ENCODE results near the gene PLXNA4. TPM values are rescaled to one million over a fixed set of nuclear protein-coding genes. Genes with fewer than 3 reads are reported as not detected.
A peak's percentile ranks its signal among the peaks of the same experiment; 100 is the strongest.

Gene PLXNA4
- total and polyA plus RNA-seq, 2 experiments from 2014 or later = 0.08 to 0.80 TPM

GRCh38 chr7:132078891-132079735 is 497.2 kb downstream of the PLXNA4 start:
- Histone ChIP-seq H3K36me3 (ENCODE audit: insufficient read depth) (no peaks in the 10 kb centered on the region), H3K4me1 (ENCODE audit: insufficient read depth) (no peaks in the 10 kb centered on the region; the same call in 1 of the 2 replicates), H3K4me2 (no peak overlapping the region), H3F3A (replicated peaks; ENCODE audit: low read depth) (no peaks in the 10 kb centered on the region), H4K20me1 (replicated peaks; ENCODE audit: insufficient read depth) (no peaks in the 10 kb centered on the region), H3K27ac (ENCODE audit: low read depth) (no peak overlapping the region), H3K4me3 (no peak overlapping the region), H3K79me2 (replicated peaks; ENCODE audit: insufficient read depth) (no peaks in the 10 kb centered on the region), H3K9me2 (ENCODE audit: insufficient read depth) (peaks cover 7% of the 10 kb centered on the region), H3K27me3 (ENCODE audit: insufficient read depth) (no peaks in the 10 kb centered on the region), H2AFZ (no peak overlapping the region)
- no peak overlapping the region for H3K4me3 Mint-ChIP-seq
- peak; percentile 11 for DNase-seq (ENCODE audit: low spot score)
- no peak for TF ChIP-seq NANOG (IDR thresholded peaks at IDR 0.05; ENCODE audit: borderline replicate concordance)
- TF ChIP-seq CTCF (conservative IDR thresholded peaks at IDR 0.05; ENCODE audit: low read depth in 2 of 2) = peak in 1 of 2 experiments; percentile 24; a peak in 1 of 4 replicates
- H3K27ac Mint-ChIP-seq = no peak overlapping the region
- H3K27me3 Mint-ChIP-seq (ENCODE audit: insufficient read depth, low read depth, poor library complexity) = peaks cover 4% of the 10 kb centered on the region
- peaks cover 18% of the 10 kb centered on the region for H3K4me1 Mint-ChIP-seq
- H3K9me3 Mint-ChIP-seq = peaks cover 2% of the 10 kb centered on the region; the same call in 1 of the 3 replicates
- peaks cover 1% of the 10 kb centered on the region; the same call in 1 of the 3 replicates for H3K36me3 Mint-ChIP-seq (ENCODE audit: low read depth)
- ATAC-seq = peak; percentile 24; the same call in 1 of the 3 replicates

- Histone ChIP-seq H3K79me2 (replicated peaks; ENCODE audit: insufficient read depth) (no peaks in the 10 kb centered on the region), H3K27ac (ENCODE audit: low read depth) (no peak overlapping the region), H2AFZ (no peak overlapping the region), H3K4me2 (no peak overlapping the region), H3F3A (replicated peaks; ENCODE audit: low read depth) (no peaks in the 10 kb centered on the region), H3K4me1 (ENCODE audit: insufficient read depth) (no peaks in the 10 kb centered on the region; the same call in 1 of the 2 replicates), H3K36me3 (ENCODE audit: insufficient read depth) (no peaks in the 10 kb centered on the region), H4K20me1 (replicated peaks; ENCODE audit: insufficient read depth) (no peaks in the 10 kb centered on the region), H3K4me3 (no peak overlapping the region), H3K9me2 (ENCODE audit: insufficient read depth) (peaks cover 3% of the 10 kb centered on the region; the same call in 1 of the 2 replicates), H3K27me3 (ENCODE audit: insufficient read depth) (no peaks in the 10 kb centered on the region)
- H3K4me3 Mint-ChIP-seq = no peak overlapping the region
- H3K36me3 Mint-ChIP-seq (ENCODE audit: low read depth) = peaks cover 3% of the 10 kb centered on the region; the same call in 1 of the 3 replicates
- H3K27ac Mint-ChIP-seq = no peak overlapping the region
- H3K4me1 Mint-ChIP-seq = peaks cover 12% of the 10 kb centered on the region
- ATAC-seq = no peak
- peaks cover 7% of the 10 kb centered on the region; the same call in 2 of the 3 replicates for H3K9me3 Mint-ChIP-seq
- no peak for DNase-seq (ENCODE audit: low spot score)
- H3K27me3 Mint-ChIP-seq (ENCODE audit: insufficient read depth, low read depth, poor library complexity) = peaks cover 7% of the 10 kb centered on the region
- no peak for TF ChIP-seq CREB1 (CRISPR knock-in tag; IDR thresholded peaks at IDR 0.05; ENCODE audit: low read depth)
- TF ChIP-seq JUNB (IDR thresholded peaks at IDR 0.05; ENCODE audit: unreplicated experiment) = no peak
- TF ChIP-seq STAT1 (IDR thresholded peaks at IDR 0.05; ENCODE audit: unreplicated experiment) = no peak
- TF ChIP-seq POLR2AphosphoS5 (IDR thresholded peaks at IDR 0.05; ENCODE audit: low read depth) = no peak
- TF ChIP-seq ZNF114 (CRISPR knock-in tag; IDR thresholded peaks at IDR 0.05) = no peak
- TF ChIP-seq ETS1 (IDR thresholded peaks at IDR 0.05) = no peak
- no peak for TF ChIP-seq NANOG (IDR thresholded peaks at IDR 0.05; ENCODE audit: borderline replicate concordance)
- TF ChIP-seq CTCF (conservative IDR thresholded peaks at IDR 0.05; ENCODE audit: low read depth in 2 of 2) = no peak
- TF ChIP-seq REST (IDR thresholded peaks at IDR 0.05; ENCODE audit: unreplicated experiment) = no peak
- TF ChIP-seq ZNF331 (CRISPR knock-in tag; IDR thresholded peaks at IDR 0.05; ENCODE audit: low read depth) = no peak
Measured at GRCh38 chr7:132077971-132078685, 498.1 kb downstream of the PLXNA4 start.

All from GM23338 (cell line).